ENCODE data around the gene COL11A2.

Gene COL11A2

GRCh38 chr6:33142501-33143070 is 49.7 kb downstream of the COL11A2 start:
- no peak for DNase-seq (ENCODE audit: low spot score)
- in situ Hi-C loops (cut with MboI; ENCODE audit: low pct_unique_long_range_greater_than_20kb, low sequenced_read_pairs, unreplicated experiment) = no loop called here
- TF ChIP-seq CTCF (IDR thresholded peaks at IDR 0.05; ENCODE audit: extremely low read depth, insufficient read depth, missing control alignments) = no peak

GRCh38 chr6:33140556-33140955 is 51.7 kb downstream of the COL11A2 start:
- in situ Hi-C loops (cut with MboI; ENCODE audit: low pct_unique_long_range_greater_than_20kb, low sequenced_read_pairs, unreplicated experiment) = no loop called here
- DNase-seq (ENCODE audit: low spot score) = no peak
- TF ChIP-seq CTCF (IDR thresholded peaks at IDR 0.05; ENCODE audit: extremely low read depth, insufficient read depth, missing control alignments) = no peak

GRCh38 chr6:33139596-33140206 is 52.6 kb downstream of the COL11A2 start:
- no peak for DNase-seq (ENCODE audit: low spot score)
- no peak for TF ChIP-seq CTCF (IDR thresholded peaks at IDR 0.05; ENCODE audit: extremely low read depth, insufficient read depth, missing control alignments)
- in situ Hi-C loops (cut with MboI; ENCODE audit: low pct_unique_long_range_greater_than_20kb, low sequenced_read_pairs, unreplicated experiment) = no loop called here

- no peak for TF ChIP-seq CTCF (IDR thresholded peaks at IDR 0.05; ENCODE audit: extremely low read depth, insufficient read depth, missing control alignments)
- no peak for DNase-seq (ENCODE audit: low spot score)
- in situ Hi-C loops (cut with MboI; ENCODE audit: low pct_unique_long_range_greater_than_20kb, low sequenced_read_pairs, unreplicated experiment) = no loop called here
Observed at GRCh38 chr6:33136310-33136900, 55.9 kb downstream of the COL11A2 start.

GRCh38 chr6:33132081-33132524 is 60.2 kb downstream of the COL11A2 start:
- no peak for DNase-seq (ENCODE audit: low spot score)
- in situ Hi-C loops (cut with MboI; ENCODE audit: low pct_unique_long_range_greater_than_20kb, low sequenced_read_pairs, unreplicated experiment) = no loop called here
- TF ChIP-seq CTCF (IDR thresholded peaks at IDR 0.05; ENCODE audit: extremely low read depth, insufficient read depth, missing control alignments) = no peak

- DNase-seq (ENCODE audit: low spot score) = peak; percentile 72
- no peak for TF ChIP-seq CTCF (IDR thresholded peaks at IDR 0.05; ENCODE audit: extremely low read depth, insufficient read depth, missing control alignments)
- in situ Hi-C loops (cut with MboI; ENCODE audit: low pct_unique_long_range_greater_than_20kb, low sequenced_read_pairs, unreplicated experiment) = no loop called here
Observed at GRCh38 chr6:33128318-33128717, 63.9 kb downstream of the COL11A2 start.
